A549 (cell line): ENCODE results near the gene EFHC1.

ENCODE experiments used
- CBX8 ChIP-seq: fragments of 200-600 bp; sonication (generic); IDR thresholded peaks from 2 replicates; pipeline ENCODE4 v1.6.1; 2016
- CEBPB ChIP-seq, 2 experiments: fragments of >200 bp in 1 of 2; sonication (Bioruptor Twin) in 1 of 2; formaldehyde crosslinking in 1 of 2; IDR thresholded peaks; 2 replicates each; pipeline ENCODE4 v1.6.1; 2012 to 2016
- HES2 ChIP-seq: fragments of >200 bp; sonication (Bioruptor Twin); formaldehyde crosslinking; IDR thresholded peaks from 2 replicates; pipeline ENCODE4 v1.6.1; 2016
- MAZ ChIP-seq: fragments of 150-350 bp; IDR thresholded peaks from 2 replicates; pipeline ENCODE4 v1.6.1; 2014; ENCODE audit warnings: antibody characterized with exemption, low read depth, low read length, borderline replicate concordance
- REST ChIP-seq: fragments of 200-600 bp; sonication (generic); IDR thresholded peaks from 2 replicates; pipeline ENCODE4 v1.6.1; 2016; ENCODE audit warnings: antibody characterized with exemption, mild to moderate bottlenecking, moderate library complexity
- TFCP2L1 ChIP-seq: fragments of 250-450 bp; sonication (Bioruptor Pico); IDR thresholded peaks from 2 replicates; pipeline ENCODE4 v1.5.0; 2021; ENCODE audit warnings: mild to moderate bottlenecking

- TF ChIP-seq REST (no peak), CEBPB (IDR thresholded peaks at IDR 0.05) (peak; percentile 38 to 76; a peak in 3 of 4 replicates), HES2 (no peak), CBX8 (no peak), TFCP2L1 (CRISPR knock-in tag) (no peak), MAZ (no peak)
Measured at GRCh38 chr6:52514514-52514913, 94.4 kb downstream of the EFHC1 start.
